ENCODE data around the gene PCNX2.

PCNX2 gene

DNA sequence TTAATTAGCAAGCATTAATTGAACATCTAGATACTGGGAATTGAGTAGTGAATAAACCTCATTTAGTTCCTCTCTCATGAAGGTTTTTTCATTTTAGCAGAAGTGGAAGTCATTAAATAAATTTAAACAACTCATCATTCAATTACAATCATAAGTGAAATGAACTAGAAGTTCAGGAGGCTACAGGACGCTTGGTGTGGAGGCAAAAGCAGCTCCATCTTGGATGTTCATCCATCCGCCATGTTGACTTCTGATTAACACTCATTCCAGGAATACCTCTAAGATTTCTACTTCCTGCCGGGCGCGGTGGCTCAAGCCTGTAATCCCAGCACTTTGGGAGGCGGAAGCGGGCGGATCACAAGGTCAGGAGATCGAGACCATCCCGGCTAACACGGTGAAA lies 356.6 kb downstream of the PCNX2 start:
- Histone ChIP-seq H3K4me2 (ENCODE audit: low read depth, low read length) (no peak overlapping the region), H3K4me3 (ENCODE audit: low read length) (no peak overlapping the region), H3K9me2 (replicated peaks; ENCODE audit: insufficient read depth, low read length) (no peaks in the 10 kb centered on the region), H3K27ac (ENCODE audit: low read length) (no peak overlapping the region), H3K79me2 (ENCODE audit: low read length) (no peaks in the 10 kb centered on the region), H3K9me3 (replicated peaks; ENCODE audit: insufficient read depth, low read length) (no peaks in the 10 kb centered on the region), H3K9ac (ENCODE audit: low read length) (no peak overlapping the region), H3F3A (ENCODE audit: insufficient read depth, low read length) (no peaks in the 10 kb centered on the region), H3K27me3 (replicated peaks; ENCODE audit: insufficient read depth, low read length) (no peaks in the 10 kb centered on the region), H3K4me1 (ENCODE audit: low read length) (0 out of 2 replicates have a peak, but pooled peaks cover 2% of the 10 kb centered on the region), H4K20me1 (ENCODE audit: insufficient read depth, low read length) (no peaks in the 10 kb centered on the region), H3K36me3 (replicated peaks; ENCODE audit: insufficient read depth, low read length) (no peaks in the 10 kb centered on the region), H2AFZ (ENCODE audit: low read length) (no peak overlapping the region)
- no peak for DNase-seq
- TF ChIP-seq, protein P1, sequence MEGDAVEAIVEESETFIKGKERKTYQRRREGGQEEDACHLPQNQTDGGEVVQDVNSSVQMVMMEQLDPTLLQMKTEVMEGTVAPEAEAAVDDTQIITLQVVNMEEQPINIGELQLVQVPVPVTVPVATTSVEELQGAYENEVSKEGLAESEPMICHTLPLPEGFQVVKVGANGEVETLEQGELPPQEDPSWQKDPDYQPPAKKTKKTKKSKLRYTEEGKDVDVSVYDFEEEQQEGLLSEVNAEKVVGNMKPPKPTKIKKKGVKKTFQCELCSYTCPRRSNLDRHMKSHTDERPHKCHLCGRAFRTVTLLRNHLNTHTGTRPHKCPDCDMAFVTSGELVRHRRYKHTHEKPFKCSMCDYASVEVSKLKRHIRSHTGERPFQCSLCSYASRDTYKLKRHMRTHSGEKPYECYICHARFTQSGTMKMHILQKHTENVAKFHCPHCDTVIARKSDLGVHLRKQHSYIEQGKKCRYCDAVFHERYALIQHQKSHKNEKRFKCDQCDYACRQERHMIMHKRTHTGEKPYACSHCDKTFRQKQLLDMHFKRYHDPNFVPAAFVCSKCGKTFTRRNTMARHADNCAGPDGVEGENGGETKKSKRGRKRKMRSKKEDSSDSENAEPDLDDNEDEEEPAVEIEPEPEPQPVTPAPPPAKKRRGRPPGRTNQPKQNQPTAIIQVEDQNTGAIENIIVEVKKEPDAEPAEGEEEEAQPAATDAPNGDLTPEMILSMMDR (IDR thresholded peaks at IDR 0.05; ENCODE audit: low read length), result no peak
- TF ChIP-seq EZH2phosphoT487 (IDR thresholded peaks at IDR 0.05; ENCODE audit: low read length) (no peak), EZH2 (optimal IDR thresholded peaks at IDR 0.05; ENCODE audit: low read depth, low read length) (no peak)

DNA sequence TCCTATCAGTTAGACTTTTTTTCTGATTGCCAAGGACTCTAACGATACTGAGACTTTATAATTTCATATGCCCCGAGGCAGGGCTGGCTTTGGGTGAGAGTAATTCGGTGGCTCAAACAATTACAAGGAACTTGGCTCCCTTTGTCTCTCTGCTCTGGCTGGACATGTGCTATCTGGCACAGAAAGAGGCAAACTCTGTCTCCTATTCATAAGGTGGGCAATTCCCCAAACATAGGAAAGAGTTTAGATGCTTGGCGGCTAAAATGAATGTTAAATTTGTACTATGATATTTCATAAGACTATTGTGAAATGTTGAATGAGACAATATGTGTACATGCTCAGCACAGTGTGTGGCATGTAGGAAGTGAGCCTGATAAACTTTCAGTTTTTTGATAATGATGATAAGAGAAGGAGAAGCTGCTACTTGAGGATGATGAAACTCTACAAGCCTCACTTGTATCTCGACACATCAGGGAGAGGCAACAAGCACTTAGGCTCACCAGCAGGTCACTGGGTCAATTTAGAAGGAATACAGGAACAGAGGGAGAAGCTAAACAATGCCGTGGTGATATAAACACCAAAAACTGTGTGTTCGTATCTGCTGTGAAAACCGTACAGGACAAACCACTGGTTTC lies 357.7 kb downstream of the PCNX2 start:
- H3K4me1 ChIP-seq (ENCODE audit: low read length), result no peaks in the 10 kb centered on the region
- no peaks in the 10 kb centered on the region for H3K27me3 ChIP-seq (replicated peaks; ENCODE audit: insufficient read depth, low read length)
- no peaks in the 10 kb centered on the region for H3K79me2 ChIP-seq (ENCODE audit: low read length)
- DNase-seq, result no peak
- no peak overlapping the region for H3K27ac ChIP-seq (ENCODE audit: low read length)
- no peaks in the 10 kb centered on the region for H3K36me3 ChIP-seq (replicated peaks; ENCODE audit: insufficient read depth, low read length)
- no peak overlapping the region for H3K4me3 ChIP-seq (ENCODE audit: low read length)
- H3K9me2 ChIP-seq (replicated peaks; ENCODE audit: insufficient read depth, low read length), result no peaks in the 10 kb centered on the region
- no peak overlapping the region for H3K9ac ChIP-seq (ENCODE audit: low read length)
- H4K20me1 ChIP-seq (ENCODE audit: insufficient read depth, low read length), result no peaks in the 10 kb centered on the region
- no peaks in the 10 kb centered on the region for H3F3A ChIP-seq (ENCODE audit: insufficient read depth, low read length)
- TF ChIP-seq EZH2 (optimal IDR thresholded peaks at IDR 0.05; ENCODE audit: low read depth, low read length) (no peak), EZH2phosphoT487 (IDR thresholded peaks at IDR 0.05; ENCODE audit: low read length) (no peak)
- TF ChIP-seq, protein P1 (IDR thresholded peaks at IDR 0.05; ENCODE audit: low read length), result no peak
- H3K9me3 ChIP-seq (replicated peaks; ENCODE audit: insufficient read depth, low read length), result no peaks in the 10 kb centered on the region
- H2AFZ ChIP-seq (ENCODE audit: low read length), result no peak overlapping the region
- no peak overlapping the region for H3K4me2 ChIP-seq (ENCODE audit: low read depth, low read length)

DNA sequence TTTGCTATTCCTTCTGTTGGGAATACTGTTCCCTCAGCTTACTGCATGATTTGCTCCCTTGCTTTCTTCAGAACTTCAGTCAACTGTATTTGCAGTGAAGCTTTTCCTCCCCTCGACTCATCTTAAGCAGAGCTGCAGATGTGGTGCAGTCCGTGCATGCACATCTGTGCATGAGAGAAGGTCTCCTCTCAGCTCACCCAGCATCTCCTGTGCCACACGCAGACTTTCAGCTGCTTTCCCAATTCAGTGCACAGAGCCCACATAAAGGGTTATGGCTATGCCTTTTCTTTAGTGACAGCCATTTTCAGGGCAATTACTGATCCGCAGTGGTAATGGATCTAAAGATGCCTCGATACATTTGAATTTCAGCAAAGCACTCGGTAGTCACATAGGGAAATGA lies 358.6 kb downstream of the PCNX2 start:
- no peaks in the 10 kb centered on the region for H3K27me3 ChIP-seq (replicated peaks; ENCODE audit: insufficient read depth, low read length)
- H3F3A ChIP-seq (ENCODE audit: insufficient read depth, low read length), result no peaks in the 10 kb centered on the region
- no peaks in the 10 kb centered on the region for H3K9me2 ChIP-seq (replicated peaks; ENCODE audit: insufficient read depth, low read length)
- no peaks in the 10 kb centered on the region for H4K20me1 ChIP-seq (ENCODE audit: insufficient read depth, low read length)
- no peaks in the 10 kb centered on the region for H3K36me3 ChIP-seq (replicated peaks; ENCODE audit: insufficient read depth, low read length)
- no peak overlapping the region for H3K4me3 ChIP-seq (ENCODE audit: low read length)
- no peak overlapping the region for H3K4me2 ChIP-seq (ENCODE audit: low read depth, low read length)
- H3K9ac ChIP-seq (ENCODE audit: low read length), result no peak overlapping the region
- H3K27ac ChIP-seq (ENCODE audit: low read length), result no peak overlapping the region
- H2AFZ ChIP-seq (ENCODE audit: low read length), result no peak overlapping the region
- no peak for TF ChIP-seq EZH2phosphoT487 (IDR thresholded peaks at IDR 0.05; ENCODE audit: low read length)
- no peak for TF ChIP-seq EZH2 (optimal IDR thresholded peaks at IDR 0.05; ENCODE audit: low read depth, low read length)
- TF ChIP-seq, protein P1 (IDR thresholded peaks at IDR 0.05; ENCODE audit: low read length), result no peak
- H3K79me2 ChIP-seq (ENCODE audit: low read length), result no peaks in the 10 kb centered on the region
- no peaks in the 10 kb centered on the region for H3K4me1 ChIP-seq (ENCODE audit: low read length)
- no peaks in the 10 kb centered on the region for H3K9me3 ChIP-seq (replicated peaks; ENCODE audit: insufficient read depth, low read length)
- no peak for DNase-seq
